SH-SY5Y (cell line): ENCODE results near the gene ZNF135.

ENCODE experiments used
- GATA2 ChIP-seq: IDR thresholded peaks from 2 replicates; pipeline ENCODE4 v1.6.1; 2011; ENCODE audit warnings: mild to moderate bottlenecking, low read depth, low read length
- GATA3 ChIP-seq: IDR thresholded peaks from 2 replicates; pipeline ENCODE4 v1.6.1; 2011; ENCODE audit warnings: low read depth, mild to moderate bottlenecking, low read length, moderate library complexity

GRCh38 chr19:58056861-58057260 lies 2.2 kb upstream of the ZNF135 start:
- TF ChIP-seq GATA3 (no peak), GATA2 (no peak)
